GM19193 (cell line): ENCODE measurements around the gene ADH4.

Experiments
- POLR2A ChIP-seq: IDR thresholded peaks from 4 replicates; pipeline ENCODE4 v1.6.1; 2011; ENCODE audit not compliant: insufficient read depth, insufficient read length; ENCODE audit errors: extremely low read depth

ADH4 gene

DNA sequence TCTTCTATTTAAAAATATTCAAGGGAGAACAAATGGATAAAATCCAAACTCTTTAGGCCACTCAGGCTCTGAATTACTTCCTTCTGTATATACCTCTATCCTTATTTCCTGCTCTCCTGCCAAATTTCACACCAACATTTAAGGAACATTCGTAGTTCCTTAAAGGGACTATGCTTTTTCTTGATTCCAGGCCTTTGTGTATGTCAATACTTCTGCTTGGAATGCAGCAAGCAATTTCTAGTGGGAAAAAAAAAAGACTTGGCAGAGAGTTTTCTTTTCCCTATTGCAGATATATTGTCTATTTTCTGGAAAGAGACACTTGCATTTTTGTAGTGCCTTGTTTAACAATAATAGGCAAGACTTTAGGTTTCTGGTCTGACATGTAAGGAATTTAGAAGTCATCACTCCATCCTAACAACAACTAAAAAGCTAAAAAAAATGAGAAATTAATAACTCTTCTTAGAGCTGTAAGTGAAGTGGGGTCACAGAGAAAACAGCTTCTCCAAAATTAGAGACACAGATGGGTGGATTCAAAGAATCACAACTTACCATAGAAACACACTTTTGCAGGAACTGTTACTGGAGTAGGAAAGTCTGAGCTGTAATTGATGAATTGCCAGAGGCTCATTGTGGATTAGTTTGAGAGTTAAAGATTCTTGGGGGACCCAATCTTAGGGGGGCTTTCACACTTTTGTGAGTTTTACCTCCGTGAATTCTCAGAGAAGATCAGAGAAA is 53.4 kb downstream of the ADH4 start:
- TF ChIP-seq POLR2A: no peak

DNA sequence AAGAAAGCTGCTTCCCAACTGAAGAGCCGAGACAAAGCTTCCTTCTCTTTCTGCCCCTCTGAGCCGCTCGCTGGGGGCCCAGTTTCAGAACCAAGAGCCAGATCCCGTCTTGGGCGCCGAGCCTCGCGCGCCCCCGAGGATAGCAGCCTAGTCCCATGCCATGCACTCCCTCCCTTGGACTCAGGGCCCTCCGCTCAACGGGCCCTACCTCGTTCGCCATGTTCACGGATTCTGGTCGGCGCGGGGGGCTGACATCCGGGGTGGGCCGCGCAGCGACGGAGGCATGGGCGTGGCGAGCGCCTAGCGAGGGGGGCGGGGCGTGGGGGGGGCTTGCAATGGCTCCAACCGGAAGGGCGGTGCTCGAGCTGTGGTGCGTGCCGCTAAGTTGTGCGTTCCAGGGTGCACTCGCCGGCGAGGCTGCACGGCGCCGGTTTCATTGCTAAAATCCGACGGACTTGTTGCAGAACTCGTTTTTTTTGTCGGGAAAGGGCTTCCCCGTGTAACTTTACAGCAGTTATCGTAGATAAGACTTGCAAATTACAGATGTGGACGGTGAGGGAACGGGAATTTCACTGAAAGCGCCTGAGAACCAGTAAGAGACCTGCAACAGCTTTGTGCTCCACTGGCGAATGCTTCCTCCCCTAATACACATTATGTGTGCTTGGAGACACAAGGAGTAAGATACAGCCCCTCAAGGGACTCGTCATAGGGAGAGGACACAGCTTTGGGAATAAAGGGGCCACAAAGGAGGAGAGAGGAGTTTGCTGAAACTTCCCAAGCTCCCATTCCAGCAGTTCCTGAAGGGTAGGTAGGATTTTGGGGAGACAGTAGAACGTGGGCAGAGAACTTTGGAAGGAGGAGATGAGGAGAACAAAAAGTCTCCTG is 55.4 kb downstream of the ADH4 start, which contains the start of gene ADH5:
Gene ADH5 (minus strand): TSS at position 308 of the 885 bp plus-strand sequence. CDS start 88 bp downstream, at position 220.
- peak; percentile 94 for TF ChIP-seq POLR2A

DNA sequence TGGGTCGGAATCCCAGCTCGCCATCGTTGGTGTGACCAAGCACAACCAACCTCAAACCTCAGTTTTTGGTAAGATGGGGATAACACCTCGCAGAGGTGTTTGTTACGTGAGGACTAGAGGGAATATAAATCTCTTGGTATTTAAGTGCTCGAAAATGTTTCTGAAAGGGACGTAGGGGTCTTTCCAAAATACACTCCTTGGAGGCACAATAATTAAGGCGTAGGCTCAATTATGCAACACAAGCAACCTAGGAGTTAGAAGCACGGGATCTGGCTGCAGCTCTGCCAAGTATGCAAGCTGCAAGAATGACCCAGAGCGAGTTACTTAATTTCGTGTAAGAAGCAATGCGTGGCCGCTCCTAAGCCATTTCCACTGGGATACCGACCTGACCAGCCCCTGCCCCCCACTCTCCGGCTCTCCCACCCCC is 56.1 kb downstream of the ADH4 start:
- no peak for TF ChIP-seq POLR2A

DNA sequence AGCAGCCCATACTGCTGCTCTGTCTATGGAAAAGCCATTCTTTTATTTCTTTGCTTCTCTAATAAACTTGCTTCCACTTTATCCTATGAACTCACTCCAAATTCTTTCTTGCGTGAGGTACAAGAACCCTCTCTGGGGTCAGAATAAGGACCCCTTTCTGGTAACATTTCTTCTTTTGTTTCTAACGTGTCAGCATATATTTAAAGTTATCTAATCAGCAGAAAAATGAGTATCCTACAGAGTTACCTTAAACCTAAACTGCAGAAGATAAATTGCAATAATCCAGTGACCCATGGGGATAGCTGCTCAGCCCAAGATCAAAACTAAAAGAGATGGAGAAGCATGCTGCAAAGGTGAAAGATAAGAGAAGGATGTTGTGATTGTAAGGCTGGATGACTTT is 59.5 kb downstream of the ADH4 start:
- TF ChIP-seq POLR2A: no peak

DNA sequence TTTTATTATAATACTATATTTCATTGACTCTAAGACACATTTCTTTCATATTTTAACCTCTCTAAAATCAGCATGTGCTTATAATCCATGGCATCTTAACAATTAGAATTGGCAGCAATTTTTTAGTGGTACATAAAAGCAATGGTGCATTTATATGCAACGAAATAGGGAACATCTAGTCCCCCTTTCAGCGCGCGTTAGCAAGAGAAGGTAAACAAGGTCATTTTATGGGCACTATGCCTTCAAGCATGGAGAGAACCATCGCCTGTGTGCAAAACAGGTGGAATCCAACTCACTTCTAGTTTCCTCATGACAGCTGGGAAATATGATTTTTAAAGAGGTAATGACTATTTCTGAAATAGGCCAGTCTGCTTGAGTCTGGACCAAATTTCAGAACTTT is 61.9 kb downstream of the ADH4 start:
- no peak for TF ChIP-seq POLR2A

DNA sequence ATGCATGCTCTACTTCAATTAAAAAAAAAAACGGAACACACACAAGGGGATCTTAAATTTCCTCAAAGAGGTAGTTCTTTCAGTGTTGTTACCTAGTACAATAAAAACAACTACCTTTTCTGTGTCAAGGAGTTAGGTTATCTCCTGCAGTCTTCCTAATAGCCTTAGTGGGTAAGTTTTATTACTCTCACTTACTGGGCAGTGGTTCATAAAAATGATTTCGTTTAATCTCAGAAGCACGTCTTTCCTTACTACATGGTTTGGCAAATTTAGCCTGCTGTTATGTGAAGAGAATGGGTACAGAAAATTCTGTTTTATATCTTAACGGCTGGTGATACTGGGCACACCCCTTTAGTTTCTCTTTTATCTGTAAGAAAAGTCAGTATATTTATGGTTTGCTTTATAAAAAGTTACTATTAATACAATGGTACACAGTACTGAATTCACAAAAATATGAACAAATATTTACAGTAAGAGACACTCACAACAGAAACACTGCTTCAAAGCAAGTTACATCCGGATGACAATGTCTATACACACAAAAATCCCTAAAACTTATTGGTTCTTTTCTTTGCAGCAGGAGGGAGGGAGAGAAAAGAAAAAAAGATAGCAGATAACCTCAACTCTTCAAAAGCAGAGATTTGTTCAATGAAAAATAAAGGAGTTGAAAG is 64.3 kb downstream of the ADH4 start:
- TF ChIP-seq POLR2A: no peak

DNA sequence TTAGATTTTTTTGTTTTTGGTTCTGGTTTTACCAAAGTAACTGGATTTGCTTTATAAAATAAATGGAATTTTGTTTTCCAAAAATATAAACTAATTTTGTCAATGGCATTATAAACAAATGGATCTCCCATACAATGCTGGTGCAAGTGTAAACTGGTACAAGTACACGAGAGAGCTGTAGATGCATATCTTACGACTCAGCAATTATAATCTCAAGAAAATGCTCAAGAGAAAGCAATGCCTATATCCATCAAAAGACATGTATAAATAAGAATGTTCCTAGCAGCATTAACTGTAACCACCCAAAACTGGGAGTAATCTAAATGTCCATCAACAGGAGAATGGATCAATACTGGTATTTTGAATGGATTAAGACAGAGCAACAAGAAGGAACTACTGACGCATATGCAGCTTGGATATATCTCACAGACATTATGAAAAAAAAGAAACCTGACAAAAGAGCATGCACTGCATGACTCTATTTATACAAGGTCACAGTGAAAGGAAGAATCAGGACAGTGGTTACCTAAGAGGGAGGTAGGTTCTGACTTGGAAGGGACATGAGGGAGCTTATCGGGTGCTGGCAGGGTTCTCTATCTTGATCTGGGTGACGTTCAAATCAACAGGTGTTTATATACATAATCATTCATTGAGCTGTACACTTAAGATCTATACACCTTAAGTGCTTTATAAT is 65.0 kb downstream of the ADH4 start:
- no peak for TF ChIP-seq POLR2A

DNA sequence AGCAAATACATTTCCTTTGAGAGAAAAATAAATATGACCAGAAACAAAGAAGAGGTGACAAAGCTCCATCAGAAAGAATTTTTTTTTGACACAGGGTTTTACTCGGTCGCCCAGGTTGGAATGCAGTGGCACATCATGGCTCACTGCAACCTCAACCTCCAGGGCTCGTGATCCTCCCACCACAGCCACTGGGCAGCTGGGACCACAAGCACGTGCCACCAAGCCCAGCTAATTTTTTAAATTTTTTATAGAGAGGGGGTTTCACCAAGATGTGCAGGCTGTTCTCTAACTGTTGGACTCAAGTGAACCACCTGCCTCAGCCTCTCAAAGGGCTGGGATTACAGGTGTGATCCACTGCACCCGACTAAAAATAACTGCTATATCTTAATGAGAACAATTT is 65.8 kb downstream of the ADH4 start:
- no peak for TF ChIP-seq POLR2A

DNA sequence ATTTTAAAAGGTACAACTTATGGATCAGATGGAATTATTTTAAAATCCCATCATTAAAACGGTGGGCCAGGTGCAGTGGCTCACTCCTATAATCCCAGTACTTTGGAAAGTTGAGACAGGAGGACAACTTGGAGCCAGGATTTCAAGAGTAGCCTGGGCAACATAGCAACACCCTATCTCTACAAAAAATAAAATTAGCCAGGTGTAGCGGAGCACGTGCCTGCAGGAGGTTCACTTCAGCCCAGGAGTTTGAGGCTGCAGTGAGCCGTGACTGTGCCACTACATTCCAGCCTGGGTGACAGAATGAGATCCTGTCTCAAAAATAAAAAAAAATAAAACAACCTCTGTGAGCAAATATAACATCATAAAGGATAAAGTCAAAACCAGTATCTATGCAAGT is 66.9 kb downstream of the ADH4 start:
- TF ChIP-seq POLR2A: no peak

DNA sequence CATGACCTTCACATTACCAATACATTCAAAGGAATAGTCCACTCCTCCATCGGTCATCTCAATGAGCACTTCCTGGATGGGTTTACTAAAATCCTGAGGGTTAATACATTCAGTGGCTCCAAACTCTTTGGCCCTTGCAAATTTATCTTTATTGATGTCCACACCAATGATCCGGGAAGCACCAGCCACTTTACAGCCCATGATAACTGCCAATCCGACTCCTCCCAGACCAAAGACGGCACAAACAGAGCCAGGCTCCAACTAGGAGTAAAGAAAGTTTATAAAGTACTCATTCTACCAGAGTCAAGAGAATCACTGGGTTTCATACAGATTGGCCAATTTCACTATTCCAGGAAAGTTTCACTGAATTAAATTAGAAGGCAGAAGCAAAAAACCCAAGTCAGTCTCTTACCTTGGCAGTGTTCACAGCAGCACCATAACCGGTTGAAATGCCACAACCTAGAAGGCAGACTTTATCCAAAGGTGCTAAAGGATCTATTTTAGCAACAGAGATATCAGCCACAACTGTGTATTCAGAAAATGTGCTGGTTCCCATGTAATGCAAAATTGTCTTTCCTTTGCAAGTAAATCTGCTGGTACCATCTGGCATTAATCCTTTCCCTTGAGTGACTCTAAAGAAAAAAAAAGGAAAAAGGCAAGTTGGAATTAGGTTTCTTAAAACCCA is 67.7 kb downstream of the ADH4 start:
- TF ChIP-seq POLR2A: no peak

DNA sequence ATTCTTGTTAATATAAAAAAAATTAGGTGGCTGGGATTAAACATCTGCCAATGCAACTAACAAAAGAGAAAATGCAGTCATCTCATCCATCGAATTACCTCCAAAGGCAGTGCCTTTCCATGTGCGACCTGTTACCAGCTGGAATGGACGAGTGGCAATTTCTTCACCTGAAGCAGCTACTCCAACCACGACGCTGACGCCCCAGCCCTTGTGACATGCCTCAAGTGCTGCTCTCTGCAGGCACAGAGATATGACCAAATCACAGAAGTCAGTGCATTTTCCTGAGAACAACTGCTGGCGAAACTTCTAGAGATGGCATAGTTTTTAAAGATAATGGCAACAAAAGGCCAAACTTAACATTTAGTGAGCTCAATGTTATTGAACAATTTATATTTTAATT is 69.3 kb downstream of the ADH4 start:
- TF ChIP-seq POLR2A: no peak
